ENCODE data around the gene SFXN5. TPM values are rescaled to one million over a fixed set of nuclear protein-coding genes. Genes with fewer than 3 reads are reported as not detected.

SFXN5 gene
- total and polyA plus RNA-seq, 2 of the 8 experiments (the other 6 are each of a cell fraction or from before 2014, with no cell fraction given) = 29.3 to 33.1 TPM

DNA sequence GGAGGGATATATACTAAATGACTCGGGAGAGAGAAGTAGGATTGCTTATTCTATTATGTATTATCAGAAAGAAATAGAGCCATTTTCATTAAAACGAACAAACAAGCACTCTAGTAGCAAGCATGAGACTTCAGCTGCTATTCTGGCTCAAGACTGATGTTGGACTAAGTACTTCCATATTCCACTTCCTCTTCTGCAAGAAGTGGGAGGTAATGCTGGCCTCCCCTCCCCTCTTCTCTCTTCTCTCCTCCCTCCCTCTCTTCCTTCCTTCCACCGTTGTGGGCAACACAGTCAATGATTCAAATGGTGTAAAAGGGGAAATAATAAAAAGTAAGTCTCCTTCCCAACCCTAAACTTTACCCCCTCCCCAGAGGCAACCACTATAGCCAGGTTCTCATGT is 91.6 kb downstream of the SFXN5 start:
- no peak overlapping the region for H2AFZ ChIP-seq (ENCODE audit: low read length)
- H2BK12ac ChIP-seq (ENCODE audit: low read depth, low read length) = no peak overlapping the region
- no peaks in the 10 kb centered on the region for H3K79me2 ChIP-seq (ENCODE audit: control insufficient read depth in 1 of 2, insufficient read depth in 2 of 2, low read length in 2 of 2)
- H3K18ac ChIP-seq (ENCODE audit: extremely low read depth, low read length) = peak overlapping the region; percentile 14; the same call in 1 of the 2 replicates
- no peaks in the 10 kb centered on the region for H3K23me2 ChIP-seq (ENCODE audit: low read depth, low read length)
- no peak overlapping the region for H3K56ac ChIP-seq (replicated peaks; ENCODE audit: insufficient read length, low read depth, low read length)
- FAIRE-seq (no peak), DNase-seq (ENCODE audit: low read depth in 1 of 2, low spot score in 2 of 2) (no peak)
- H3K23ac ChIP-seq (ENCODE audit: insufficient read length) = no peak overlapping the region
- peaks cover 0 to 4% of the 10 kb centered on the region in 2 experiments for H4K20me1 ChIP-seq (replicated peaks in 1 of 2; ENCODE audit: control insufficient read depth in 1 of 2, insufficient read depth in 2 of 2, low read length in 2 of 2)
- peaks cover 6 to 9% (median 6%) of the 10 kb centered on the region in 4 experiments for H3K4me1 ChIP-seq (replicated peaks in 1 of 4; ENCODE audit: control insufficient read depth in 3 of 4, insufficient read depth in 4 of 4, low read length in 3 of 4)
- 0 out of 8 replicates have a peak, but pooled peaks cover 0 to 2% (median 0%) of the 10 kb centered on the region in 4 experiments for H3K36me3 ChIP-seq (ENCODE audit: control insufficient read depth in 2 of 4, insufficient read depth in 4 of 4, low read length in 3 of 4)
- no peak overlapping the region for H3K4me2 ChIP-seq (ENCODE audit: insufficient read depth in 1 of 2, low read depth in 2 of 2, low read length in 2 of 2)
- no peak overlapping the region for H2BK20ac ChIP-seq (ENCODE audit: low read length)
- ChIA-PET CTCF (ENCODE audit: partially characterized antibody) (interaction anchor here (1.0 to 1.9 kb wide), 7 partner anchors 9 to 200 kb away, joined by 3 to 14 read pairs (median 6); no protein-coding TSS in a partner anchor), POLR2A (ENCODE audit: partially characterized antibody) (no interaction called here)
- no peak overlapping the region for H2BK15ac ChIP-seq (ENCODE audit: low read length)
- H3K4ac ChIP-seq (replicated peaks; ENCODE audit: insufficient read length, low read depth, low read length) = no peak overlapping the region
- H2AK5ac ChIP-seq (ENCODE audit: low read depth, low read length) = no peak overlapping the region
- H3K9ac ChIP-seq (replicated peaks in 1 of 4; ENCODE audit: extremely low read depth in 1 of 4, low read depth in 3 of 4, low read length in 3 of 4) = no peak overlapping the region
- H3K79me1 ChIP-seq (ENCODE audit: low read depth, low read length) = no peaks in the 10 kb centered on the region
- no peak overlapping the region for H4K8ac ChIP-seq (ENCODE audit: extremely low read depth, insufficient read depth, low read length)
- H4K5ac ChIP-seq (ENCODE audit: insufficient read length, low read depth, low read length) = no peak overlapping the region
- 79% methylated on average over 3 of the region's 3 CpGs; no CpG with 5 or more reads in 1 of the 2 experiments for WGBS, 2 experiments (ENCODE audit: extremely low coverage in 1 of 2, insufficient coverage in 1 of 2, insufficient read length in 1 of 2, insufficient replicate concordance in 2 of 2, low coverage in 1 of 2, low lambda C conversion rate in 2 of 2, missing lambda C conversion rate in 1 of 2)
- no peaks in the 10 kb centered on the region for H3K9me3 ChIP-seq (ENCODE audit: insufficient read depth in 2 of 2, low read depth in 1 of 2, low read length in 1 of 2)
- no peak overlapping the region for H3K27ac ChIP-seq (ENCODE audit: low read depth, low read length)
- H3K14ac ChIP-seq (ENCODE audit: insufficient read length) = no peak overlapping the region
- H3K4me3 ChIP-seq (ENCODE audit: extremely low read depth in 1 of 4, insufficient read depth in 2 of 4, low read depth in 3 of 4, low read length in 4 of 4) = no peak overlapping the region
- H4K91ac ChIP-seq (replicated peaks; ENCODE audit: insufficient read length, low read length) = no peak overlapping the region
- H3K27me3 ChIP-seq (replicated peaks in 1 of 4; ENCODE audit: control insufficient read depth in 3 of 4, extremely low read depth in 1 of 4, insufficient read depth in 3 of 4, low read length in 3 of 4) = 0 out of 7 replicates have a peak, but pooled peaks cover 0 to 2% (median 0%) of the 10 kb centered on the region in 4 experiments
- no peak overlapping the region for H2BK5ac ChIP-seq (ENCODE audit: low read depth, low read length)
- no peak overlapping the region for H2BK120ac ChIP-seq (replicated peaks; ENCODE audit: low read depth, low read length)
- TF ChIP-seq SP4 (IDR thresholded peaks at IDR 0.05; ENCODE audit: low read length) (no peak), EGR1 (IDR thresholded peaks at IDR 0.05; ENCODE audit: borderline replicate concordance, low read depth, low read length) (no peak), POLR2AphosphoS5 (IDR thresholded peaks at IDR 0.05; ENCODE audit: low read depth, low read length) (no peak), GABPA (IDR thresholded peaks at IDR 0.05; ENCODE audit: borderline replicate concordance, insufficient read depth, low read length) (no peak), KDM5A (IDR thresholded peaks at IDR 0.05; ENCODE audit: low read length) (no peak), SP2 (IDR thresholded peaks at IDR 0.05; ENCODE audit: low read length) (no peak), SUZ12 (IDR thresholded peaks at IDR 0.05; ENCODE audit: low read length) (no peak), HDAC6 (IDR thresholded peaks at IDR 0.05; ENCODE audit: low read depth, low read length) (no peak), JUND (IDR thresholded peaks at IDR 0.05; ENCODE audit: low read length) (no peak), JUN (IDR thresholded peaks at IDR 0.05; ENCODE audit: low read depth, low read length) (no peak), EZH2 (IDR thresholded peaks at IDR 0.05; ENCODE audit: low read depth, low read length, severe bottlenecking) (no peak), TAF7 (optimal IDR thresholded peaks at IDR 0.05; ENCODE audit: borderline replicate concordance, low read depth, low read length) (no peak), CEBPB (IDR thresholded peaks at IDR 0.05; ENCODE audit: low read depth, low read length) (no peak), CBX5 (IDR thresholded peaks at IDR 0.05; ENCODE audit: low read depth, low read length) (no peak), YY1 (IDR thresholded peaks at IDR 0.05; ENCODE audit: low read depth, low read length) (no peak), SP1 (IDR thresholded peaks at IDR 0.05; ENCODE audit: low read depth, low read length) (no peak)
